ENCODE results near the gene UBE2L5. TPM values are rescaled to one million over a fixed set of nuclear protein-coding genes. Genes with fewer than 3 reads are reported as not detected.

Gene UBE2L5
- total and polyA plus RNA-seq, 2 of the 8 experiments (the other 6 are each of a cell fraction or from before 2014, with no cell fraction given) = not detected

GRCh38 chr13:30395192-30396158, 26.8 kb upstream of the UBE2L5 start (continued):
- peak; percentile 62 for TF ChIP-seq TBP (IDR thresholded peaks at IDR 0.05; ENCODE audit: low read depth, low read length)
- peak; percentile 34; the same call in 1 of the 2 replicates for TF ChIP-seq YY1 (IDR thresholded peaks at IDR 0.05; ENCODE audit: low read depth, low read length)
- TF ChIP-seq TAF7 (optimal IDR thresholded peaks at IDR 0.05; ENCODE audit: borderline replicate concordance, low read depth, low read length) = no peak
- peak; percentile 94 for TF ChIP-seq MAX (IDR thresholded peaks at IDR 0.05)
- TF ChIP-seq TAF1 (IDR thresholded peaks at IDR 0.05; ENCODE audit: low read depth, low read length) = no peak; the same call in 1 of the 2 replicates
- no peak for TF ChIP-seq BCL11A (IDR thresholded peaks at IDR 0.05; ENCODE audit: low read depth in 2 of 2, low read length in 2 of 2)
- no peak for TF ChIP-seq GTF2F1 (IDR thresholded peaks at IDR 0.05; ENCODE audit: borderline replicate concordance, low read depth, low read length)
- TF ChIP-seq TCF12 (IDR thresholded peaks at IDR 0.05; ENCODE audit: low read depth, low read length) = no peak
- TF ChIP-seq CHD7 (IDR thresholded peaks at IDR 0.05; ENCODE audit: insufficient replicate concordance, low read length) = no peak
- no peak for TF ChIP-seq POU5F1 (IDR thresholded peaks at IDR 0.05; ENCODE audit: low read depth, low read length)

All from H1 (cell line).